RCC 7860 (cell line): ENCODE results near the gene TP73.

ENCODE experiments used
- DNase-seq: peaks from one replicate; pipeline ENCODE4 v3.0.0-alpha.2; 2015; ENCODE audit warnings: low spot score
- FAIRE-seq: peaks from 2 replicates; lab custom pipeline; 2012; peaks lifted over from hg19 to GRCh38; lab: Jason Lieb, UNC

The TP73 gene

DNA sequence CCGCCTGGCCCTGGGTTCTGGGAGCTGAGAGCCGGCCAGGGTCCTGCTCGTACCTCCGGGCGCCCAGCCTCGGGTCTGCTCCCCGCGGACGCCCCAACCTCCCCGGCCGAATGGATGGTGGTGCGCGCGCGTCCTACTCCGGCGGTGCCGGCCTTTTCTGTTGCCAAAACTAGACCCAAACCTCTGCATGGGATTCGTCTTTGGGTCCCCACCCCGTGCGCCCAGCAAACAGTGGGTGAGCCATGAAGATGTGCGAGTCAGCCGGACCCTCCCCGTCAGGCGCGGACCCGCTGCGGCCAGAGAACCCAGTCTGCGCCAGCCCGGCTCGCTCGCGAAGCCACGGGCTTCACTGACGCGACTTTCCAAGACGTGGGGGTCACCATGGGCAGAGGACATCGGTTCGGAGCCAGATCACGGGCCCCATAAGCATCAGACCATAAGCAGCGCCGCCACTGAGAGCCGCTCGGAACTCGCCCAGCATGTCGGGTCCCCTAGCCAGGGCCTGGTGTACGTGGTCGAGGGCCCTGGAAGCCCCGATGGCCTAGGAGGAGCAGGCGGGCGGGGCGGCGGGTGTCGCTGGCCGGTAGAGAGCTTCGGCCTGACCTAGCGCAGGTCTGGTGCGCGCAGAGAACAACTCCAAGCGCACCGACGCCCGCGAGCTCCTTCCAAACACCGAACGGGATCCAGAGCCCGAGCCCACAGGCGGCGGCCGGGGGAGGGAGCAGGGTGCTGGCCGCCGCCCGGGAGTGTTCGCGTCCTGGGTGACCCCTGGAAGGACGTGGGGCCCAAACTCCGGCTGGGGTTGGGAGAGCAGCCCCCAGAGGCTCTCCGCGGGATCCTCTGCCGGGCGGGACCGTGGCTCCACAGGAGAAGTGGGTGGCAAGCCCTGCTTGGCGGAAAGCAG lies 1.0 kb upstream of the TP73 start:
- FAIRE-seq (no peak), DNase-seq (no peak)

DNA sequence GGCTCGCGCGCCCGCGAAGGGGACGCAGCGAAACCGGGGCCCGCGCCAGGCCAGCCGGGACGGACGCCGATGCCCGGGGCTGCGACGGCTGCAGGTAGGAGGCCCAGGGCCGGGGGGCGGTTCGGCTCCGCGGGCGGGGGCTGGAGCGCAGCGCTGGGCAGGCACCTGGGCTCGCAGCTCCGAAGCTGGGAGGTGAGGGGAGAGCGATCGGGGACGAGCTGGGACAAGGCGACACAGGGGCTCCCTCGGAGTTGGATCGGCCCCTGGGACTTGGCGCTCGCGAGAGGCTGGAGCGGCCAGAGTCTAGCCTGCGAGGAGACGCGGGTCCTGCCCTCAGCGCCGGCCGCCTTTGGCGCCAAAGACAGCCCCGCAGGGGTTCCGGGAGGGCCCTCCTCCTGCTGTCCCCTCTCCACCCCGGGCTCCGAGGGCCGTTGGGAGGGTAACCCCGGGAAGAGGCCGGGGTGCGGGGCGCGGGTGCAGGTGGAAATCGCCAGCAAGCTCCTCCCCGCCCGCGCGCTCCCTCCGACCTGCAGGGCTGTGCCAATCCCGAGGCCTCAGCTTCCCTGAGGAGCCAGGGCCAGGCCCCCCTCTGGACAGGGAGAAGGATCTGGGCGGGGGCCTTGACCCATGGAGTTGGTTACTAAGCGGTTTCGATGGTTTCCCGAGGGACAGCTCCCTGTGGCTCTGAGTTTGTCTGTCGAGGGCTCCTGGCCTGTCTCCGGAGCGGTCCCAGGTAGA lies 401 bp downstream of the TP73 start:
- no peak for FAIRE-seq

DNA sequence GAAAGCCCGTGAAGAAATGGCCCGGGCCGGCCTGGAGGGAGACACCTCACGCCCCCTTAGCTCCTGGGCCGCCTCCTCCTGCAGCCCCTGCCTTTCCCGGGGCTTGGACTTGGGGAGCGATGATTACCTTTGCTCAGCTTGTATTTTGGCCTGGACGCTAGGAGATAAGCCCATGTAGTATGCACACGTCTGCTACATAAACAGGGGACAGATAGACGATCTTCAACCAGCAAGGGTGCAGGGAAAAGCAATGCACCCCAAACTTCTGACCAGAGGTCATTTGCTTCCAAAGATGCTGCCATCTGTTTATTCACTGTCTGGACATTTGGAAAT lies 936 bp downstream of the TP73 start:
- DNase-seq (no peak), FAIRE-seq (no peak)

More for the DNA sequence above, 401 bp downstream of the TP73 start:
- DNase-seq, result no peak

DNA sequence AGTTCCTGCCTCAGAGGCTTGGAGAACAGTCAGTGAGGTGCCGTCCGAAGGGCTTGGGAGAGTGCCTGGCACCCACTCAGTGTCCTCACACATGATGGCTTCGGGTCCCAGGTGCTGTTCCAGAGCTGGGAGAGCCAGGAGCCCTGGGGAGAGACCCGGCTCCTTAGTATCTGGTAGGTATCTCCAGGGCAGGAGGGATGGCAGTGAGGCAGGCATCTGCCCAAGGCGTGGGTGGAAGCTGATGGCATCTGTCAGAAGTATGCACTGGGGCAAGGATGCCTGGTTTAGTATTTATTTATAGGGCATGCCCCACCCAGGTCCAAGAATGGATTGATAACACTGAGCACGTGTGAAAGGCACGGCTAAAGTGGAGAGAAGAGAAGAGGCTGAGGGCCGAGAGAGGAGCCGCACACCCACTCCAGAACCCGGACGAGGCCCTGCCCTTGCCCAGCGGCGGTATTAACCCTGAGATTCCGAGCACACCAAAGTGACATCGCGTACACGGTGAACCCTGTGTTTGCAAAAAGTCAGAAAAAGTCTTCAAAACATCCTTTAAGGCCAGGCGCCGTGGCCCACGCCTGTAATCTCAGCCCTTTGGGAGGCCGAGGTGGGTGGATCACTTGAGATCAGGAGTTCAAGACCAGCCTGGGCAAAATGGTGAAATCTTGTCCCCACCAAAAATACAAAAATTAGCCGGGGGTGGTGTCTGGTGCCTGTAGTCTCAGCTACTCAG lies 2.4 kb downstream of the TP73 start:
- FAIRE-seq (no peak), DNase-seq (no peak)

DNA sequence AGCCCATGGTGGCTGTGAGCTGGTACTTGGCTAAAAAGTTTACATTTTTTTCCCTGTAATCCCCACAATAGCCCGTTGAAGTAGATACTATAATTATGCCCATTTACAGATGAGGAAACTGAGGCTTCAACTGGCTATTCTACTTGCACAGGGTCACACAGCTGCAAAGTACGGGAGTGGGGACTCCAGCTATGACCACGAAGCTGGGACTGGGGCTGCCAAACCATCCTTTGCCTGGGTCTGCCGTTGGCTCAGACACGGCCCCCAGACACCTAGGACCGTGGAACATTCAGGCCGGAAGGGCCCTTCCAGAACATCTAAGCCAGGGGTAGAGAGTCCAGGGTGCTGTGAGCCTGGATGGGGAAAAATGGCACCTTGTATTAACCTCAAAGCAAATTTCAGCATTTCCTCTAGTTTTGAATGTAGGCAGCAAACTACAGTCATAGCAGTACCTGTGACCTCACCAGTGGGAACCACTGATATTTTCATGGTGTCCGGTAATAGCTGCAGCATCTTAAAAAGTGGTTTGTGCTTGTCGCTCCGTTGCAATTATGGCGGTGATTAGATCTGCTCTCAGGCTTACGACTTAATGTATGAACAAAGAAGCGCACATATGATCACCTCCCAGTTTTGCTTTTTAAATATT lies 4.3 kb downstream of the TP73 start:
- DNase-seq (no peak), FAIRE-seq (no peak)

DNA sequence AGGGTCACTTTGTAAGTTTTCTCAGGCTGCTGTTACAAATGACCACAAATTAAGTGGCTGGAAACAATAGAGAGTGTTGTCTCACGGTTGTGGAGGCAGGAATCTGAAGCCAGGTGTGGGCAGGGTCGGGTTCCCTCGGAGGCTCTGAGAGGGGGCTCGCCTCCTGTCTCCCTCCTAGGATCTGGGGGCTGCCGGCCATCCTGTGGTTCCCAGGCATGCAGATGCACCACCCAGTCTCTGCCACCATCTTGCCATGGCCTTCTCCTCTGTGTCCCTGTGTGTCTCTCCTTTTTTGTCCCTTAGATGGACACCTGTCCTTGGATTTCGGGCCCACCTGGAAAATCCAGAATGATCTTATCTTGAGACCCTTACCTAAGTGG lies 4.8 kb downstream of the TP73 start:
- FAIRE-seq (no peak), DNase-seq (no peak)

DNA sequence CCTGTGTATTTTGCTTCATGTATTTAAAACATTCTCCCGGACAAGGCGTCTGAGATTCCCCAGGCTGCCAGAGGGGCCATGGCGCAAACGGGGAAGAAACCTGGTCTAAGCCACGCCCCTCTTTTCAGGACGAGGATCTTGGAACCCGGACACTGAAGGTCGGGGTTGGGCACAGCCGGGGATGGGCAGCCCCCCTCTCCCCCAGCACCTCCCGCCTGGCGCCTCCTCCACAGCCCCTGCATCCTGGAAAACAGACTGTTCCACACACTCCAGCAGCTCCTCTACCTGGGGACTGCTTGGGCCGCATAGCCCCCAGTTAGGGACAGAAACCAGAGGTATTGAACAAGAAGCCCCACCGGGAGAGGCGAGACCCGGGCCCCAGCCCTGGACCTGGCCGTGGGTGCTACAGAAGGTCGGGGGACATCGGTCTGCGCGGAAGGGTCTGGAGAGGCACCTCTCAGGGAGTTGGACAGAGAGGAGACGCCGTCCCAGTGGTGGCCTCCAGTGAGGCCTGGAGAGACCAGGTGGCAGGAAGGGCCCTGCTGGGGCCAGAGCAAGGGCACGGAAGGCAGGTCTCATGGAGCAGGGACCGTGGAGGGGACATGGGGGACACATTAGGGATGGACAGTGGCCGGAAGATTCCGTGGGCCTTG lies 5.4 kb downstream of the TP73 start:
- DNase-seq, result no peak
- FAIRE-seq, result no peak

DNA sequence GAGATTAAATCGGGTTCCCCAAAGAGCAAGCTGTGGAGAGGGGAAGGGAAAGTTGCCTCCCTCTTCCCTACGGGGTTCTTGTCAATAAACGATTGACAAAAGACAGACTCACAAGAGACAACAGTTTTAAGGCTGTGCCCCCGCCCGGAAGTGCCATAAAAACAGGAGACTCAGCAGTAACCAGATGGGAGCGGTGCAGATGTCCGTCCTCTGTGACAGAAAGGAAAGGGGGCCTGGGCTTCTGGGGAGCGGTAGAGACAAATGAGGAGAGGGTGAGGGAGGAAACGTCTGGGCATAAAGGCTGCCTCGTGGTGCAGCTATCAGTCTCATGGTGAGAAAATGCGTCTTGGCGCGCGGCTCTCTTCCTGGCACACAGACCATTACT lies 5.9 kb downstream of the TP73 start:
- no peak for DNase-seq

DNA sequence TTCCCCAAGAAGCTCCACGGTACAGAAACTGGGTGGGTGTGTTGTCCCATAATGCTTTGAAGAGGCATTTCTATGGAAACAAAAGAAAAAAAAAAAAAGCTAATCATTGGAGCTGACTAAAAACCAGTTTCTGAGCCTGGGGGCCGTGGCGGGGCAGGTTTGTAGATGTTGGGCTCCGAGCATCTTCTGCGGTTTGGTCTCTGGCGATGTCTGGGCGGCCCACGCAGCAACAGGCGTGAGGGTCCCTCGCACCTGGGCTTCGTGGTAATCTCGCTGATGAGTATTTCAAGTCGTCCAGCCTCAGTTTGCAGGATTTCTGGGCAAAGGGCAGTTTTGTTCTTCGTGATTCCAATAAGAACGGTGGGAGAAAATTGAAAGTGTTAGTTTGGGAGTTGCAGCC lies 6.8 kb downstream of the TP73 start:
- FAIRE-seq (no peak), DNase-seq (no peak)

More for the DNA sequence above, 5.9 kb downstream of the TP73 start:
- no peak for FAIRE-seq

DNA sequence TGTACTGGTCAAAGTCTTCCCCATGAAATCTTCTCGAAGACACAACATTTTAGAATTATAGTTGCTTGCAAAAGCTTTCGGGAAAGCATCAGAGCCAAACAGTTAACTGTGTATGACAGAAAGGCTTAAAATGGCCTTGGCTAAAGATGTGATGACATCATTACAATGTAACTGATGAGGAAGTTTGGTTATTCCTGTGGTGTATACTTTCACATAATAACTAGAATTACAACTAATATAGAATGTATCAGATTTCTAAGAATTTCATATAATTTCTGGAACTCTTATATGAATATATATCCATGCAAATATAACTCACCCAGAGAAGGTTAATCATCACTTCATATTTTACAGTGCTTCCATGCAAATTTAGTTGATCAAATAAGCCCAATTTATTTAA lies 8.4 kb downstream of the TP73 start:
- FAIRE-seq, result no peak
- DNase-seq, result no peak

DNA sequence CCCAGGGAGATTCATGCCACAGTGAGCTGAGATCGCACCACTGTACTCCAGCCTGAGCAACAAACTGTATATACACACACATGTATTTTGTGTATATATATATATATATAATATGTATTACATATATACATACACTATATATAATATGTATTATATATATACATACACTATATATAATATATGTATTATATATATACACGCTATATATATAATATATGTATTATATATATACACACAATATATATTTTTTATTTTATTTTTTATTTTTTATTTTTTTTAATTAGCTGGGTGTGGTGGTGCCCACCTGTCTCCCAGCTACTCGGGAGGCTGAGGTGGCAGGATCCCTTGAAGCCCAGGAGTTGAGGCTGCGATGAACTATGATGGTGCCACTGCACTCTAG lies 9.3 kb downstream of the TP73 start:
- no peak for FAIRE-seq
- no peak for DNase-seq

DNA sequence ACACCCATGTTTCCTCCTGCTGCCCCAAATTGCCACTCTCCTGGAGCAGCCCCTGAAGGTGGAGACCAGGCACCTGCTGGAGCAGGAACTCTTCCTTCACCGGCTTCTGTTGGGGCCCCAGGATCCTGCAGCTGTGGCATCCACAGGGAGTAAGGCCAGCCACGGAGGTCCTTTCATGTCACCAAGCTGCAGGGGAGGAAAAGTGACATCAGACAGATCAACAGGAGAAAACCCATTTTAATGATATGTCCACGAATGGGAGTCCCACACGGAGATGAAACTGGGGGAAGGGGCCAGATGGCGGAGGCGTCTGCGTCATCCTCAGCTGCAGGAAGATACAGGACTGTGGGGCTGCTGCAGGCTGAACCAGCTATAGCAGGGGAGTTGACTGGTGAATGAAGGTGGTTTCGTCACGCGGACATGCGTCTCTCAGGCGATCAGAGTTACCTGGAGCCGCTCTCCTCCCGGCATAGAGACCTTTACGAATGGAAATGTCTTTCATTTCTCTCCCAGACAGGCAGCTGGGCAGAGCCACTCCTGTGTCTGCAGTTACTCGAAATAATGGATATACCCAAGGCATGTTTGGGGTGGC lies 9.9 kb downstream of the TP73 start:
- FAIRE-seq, result no peak

DNA sequence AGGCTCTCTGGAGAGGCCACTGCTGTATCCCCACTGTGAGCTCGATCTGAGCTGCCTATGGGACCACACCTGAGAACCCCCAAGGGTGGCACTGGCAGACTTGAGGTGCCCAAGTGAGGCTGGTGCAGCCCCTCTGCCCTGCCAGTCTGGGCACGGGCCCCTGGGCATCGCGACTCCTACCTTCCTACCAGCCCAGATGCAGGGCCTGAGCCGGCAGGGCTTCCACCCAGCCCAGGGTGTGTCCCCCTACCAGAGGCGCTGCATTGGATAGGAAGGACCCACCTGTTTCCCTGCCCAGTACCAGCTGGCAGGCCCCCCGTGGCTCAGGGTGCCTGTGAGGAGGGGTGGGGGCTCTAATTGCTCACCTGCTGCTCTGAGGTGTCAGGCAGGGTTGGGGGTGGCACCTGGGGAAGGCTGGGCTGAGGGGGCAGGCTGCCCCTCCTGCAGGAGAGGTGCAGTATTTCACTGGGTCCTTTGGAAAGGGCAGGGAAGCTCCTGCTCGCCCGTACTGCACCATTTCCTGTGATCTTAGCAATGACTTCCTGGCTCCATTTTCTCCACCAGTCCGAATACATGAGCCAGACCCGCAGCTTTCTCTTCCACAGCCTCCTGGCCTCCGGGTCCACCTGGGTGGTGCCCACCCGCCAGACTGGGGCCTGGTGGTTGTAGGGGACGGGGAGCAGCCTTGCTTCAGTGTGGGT lies 11.8 kb downstream of the TP73 start:
- FAIRE-seq (no peak), DNase-seq (no peak)

More for the DNA sequence above, 9.9 kb downstream of the TP73 start:
- DNase-seq, result no peak

DNA sequence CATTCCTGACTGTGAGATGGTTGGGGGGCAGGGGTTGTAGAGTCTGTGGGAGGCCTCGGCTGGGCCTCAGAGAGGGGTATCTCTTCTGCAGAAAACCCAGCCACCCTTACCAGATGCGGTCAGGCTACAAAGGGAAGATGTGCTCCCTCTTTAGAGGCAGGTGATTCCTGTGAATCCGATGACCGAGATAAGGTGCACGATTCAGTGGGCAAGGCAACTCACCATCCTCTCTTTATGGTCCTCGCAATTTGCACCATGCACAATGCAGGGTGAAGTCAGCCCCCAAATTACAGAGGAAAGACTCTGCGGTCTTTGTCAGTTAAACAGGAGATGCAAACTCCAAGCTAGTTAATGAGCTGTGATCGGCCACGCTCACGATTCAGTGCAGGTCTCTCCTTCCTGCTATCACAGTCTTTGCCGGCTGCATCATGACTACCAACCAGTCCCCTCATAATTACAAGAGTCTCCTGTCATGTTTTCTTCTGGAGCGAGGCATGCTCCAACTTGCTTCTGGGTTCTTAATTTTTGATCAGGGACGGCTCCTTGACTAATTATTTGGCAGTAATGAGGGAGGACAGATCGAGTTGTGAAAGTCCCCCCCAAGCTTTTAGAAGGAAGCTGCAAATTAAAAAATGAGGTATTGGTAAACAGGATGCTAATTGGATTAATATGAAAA lies 12.5 kb downstream of the TP73 start:
- FAIRE-seq, result no peak

DNA sequence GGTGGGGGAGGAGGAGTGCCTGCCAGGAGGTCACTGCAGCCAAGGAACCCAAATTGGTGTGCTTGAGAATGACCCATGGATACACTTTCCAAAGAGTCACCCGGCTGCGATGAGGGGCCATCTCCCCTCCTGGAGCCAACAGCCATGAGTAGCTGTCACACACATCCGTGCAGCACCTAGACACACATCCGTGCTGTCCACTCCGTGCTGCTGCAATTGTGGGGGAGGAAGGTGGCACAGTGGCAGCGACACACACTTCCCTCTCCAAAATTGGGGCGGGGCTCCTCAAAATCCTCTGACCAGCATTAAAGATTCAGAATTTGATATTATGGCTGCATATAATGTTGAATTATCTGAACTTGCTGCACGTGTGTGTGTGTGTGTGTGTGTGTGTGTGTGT lies 15.8 kb downstream of the TP73 start:
- FAIRE-seq (no peak), DNase-seq (no peak)

More for the DNA sequence above, 12.5 kb downstream of the TP73 start:
- no peak for DNase-seq

DNA sequence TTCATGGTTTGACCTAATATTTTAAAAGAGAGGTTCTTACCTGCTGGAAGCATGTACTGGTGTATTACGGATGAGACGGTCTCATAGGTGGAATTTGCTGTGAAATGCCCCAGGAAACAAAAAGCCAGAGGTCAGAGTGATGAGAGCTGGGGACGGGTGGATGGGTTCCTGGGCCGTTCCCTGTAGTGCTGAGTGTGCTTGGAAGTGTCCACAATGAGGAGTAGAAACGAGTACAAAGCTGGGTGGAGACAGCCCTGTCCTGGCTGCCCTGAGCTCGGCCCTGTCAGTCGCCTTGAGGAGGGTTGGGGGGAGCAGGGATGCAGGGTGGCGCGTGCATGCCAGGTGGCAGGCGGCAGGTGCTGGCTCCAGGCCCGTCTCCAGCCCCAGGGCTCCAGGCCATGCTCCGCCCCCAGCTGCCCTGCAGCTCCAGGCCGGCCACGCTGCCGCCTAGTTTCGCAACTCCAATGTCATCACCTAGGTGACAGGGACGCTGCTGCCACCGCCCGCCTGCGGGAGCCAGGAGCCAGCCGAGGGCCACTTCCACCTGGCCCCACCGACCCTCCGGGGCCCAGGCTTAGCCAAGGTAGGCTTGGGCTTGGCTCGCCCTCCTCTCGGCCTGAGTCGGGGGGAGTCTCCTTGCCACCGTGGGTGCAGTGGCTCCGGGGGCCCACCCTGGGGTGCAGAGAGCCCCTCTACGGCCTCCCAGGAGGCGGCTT lies 16.4 kb downstream of the TP73 start:
- DNase-seq (peak; percentile 74), FAIRE-seq (no peak)

DNA sequence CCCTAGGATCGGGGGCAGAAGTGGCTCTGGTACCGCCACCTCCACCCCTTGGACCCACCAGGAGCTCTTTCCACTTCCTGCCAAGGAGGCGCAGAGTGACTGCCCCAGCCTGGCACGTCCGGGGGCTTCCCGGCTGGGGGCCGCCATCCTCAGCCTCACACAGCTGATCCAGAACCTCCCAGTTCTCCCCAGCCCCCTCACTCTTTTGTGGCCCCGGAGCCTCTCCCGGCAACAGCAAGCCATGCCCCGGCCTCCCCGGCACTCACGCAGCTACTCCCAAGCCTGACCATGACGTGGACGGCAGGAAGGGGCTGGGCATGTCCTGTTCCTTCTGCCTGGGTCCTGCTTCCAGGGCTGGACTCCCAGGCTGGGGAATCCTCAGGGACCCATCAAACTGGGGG lies 17.1 kb downstream of the TP73 start:
- DNase-seq (no peak), FAIRE-seq (no peak)

DNA sequence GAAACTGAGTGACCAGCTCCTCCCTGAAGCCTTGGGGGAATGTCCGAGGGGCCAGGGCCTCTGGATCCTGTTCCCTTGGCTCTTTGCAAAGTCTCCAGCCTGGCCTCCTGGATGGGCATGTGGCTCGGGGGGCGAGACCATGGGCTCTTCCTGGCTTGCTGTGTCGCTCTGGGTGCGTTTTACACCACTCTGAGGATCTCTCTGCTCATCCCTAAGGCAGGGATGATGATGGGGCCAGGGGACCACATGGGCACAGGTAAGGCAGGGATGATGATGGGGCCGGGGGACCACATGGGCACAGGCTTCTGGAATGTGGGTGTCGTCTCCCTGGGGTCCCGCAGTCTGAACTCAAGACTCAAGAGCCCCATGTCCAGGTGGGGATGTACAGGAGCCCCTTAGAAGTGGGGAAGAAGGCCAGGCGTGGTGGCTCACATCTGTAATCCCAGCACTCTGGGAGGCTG lies 17.7 kb downstream of the TP73 start:
- no peak for FAIRE-seq
- no peak for DNase-seq
